ENCODE results near the gene ENTPD8. TPM values are rescaled to one million over a fixed set of nuclear protein-coding genes. Genes with fewer than 3 reads are reported as not detected.

The ENTPD8 gene
- total RNA-seq, 1 experiment from 2014 or later, result 0.77 TPM

DNA sequence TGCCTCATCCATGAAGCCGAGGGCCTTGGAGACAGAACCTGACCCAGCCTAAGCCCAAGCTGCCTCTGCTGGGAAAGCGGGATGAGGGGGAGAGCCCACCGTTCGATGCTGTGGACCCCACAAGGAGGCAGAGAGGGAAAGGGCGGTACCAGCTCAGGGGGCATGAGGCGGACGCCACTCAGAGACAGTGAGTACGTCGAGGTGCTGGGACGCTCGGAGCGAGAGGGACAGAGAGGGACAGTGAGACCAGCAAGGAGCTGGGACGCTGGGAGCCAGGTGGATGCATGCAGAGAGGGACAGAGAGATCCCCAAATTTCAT is 51.8 kb downstream of the ENTPD8 start:
- Histone ChIP-seq H3K4me2 (ENCODE audit: insufficient read depth, insufficient read length, low read length) (no peak overlapping the region), H3K23me2 (ENCODE audit: insufficient read length, low read depth, low read length, poor library complexity, severe bottlenecking) (no peaks in the 10 kb centered on the region), H3K4me1 (ENCODE audit: insufficient read depth, low read length) (no peaks in the 10 kb centered on the region), H2BK20ac (ENCODE audit: low read depth, low read length, poor library complexity, severe bottlenecking) (no peak overlapping the region), H3K27me3 (ENCODE audit: insufficient read depth, low read length) (no peaks in the 10 kb centered on the region), H3K27ac (ENCODE audit: insufficient read length, low read depth, low read length) (no peak overlapping the region), H3K18ac (ENCODE audit: insufficient read length, low read depth, low read length) (no peak overlapping the region), H3K9me3 (ENCODE audit: control insufficient read depth, low read depth, low read length) (no peaks in the 10 kb centered on the region), H3T11ph (ENCODE audit: low read length) (no peak overlapping the region), H2AFZ (ENCODE audit: low read length) (no peak overlapping the region), H3K9ac (ENCODE audit: extremely low read depth, insufficient read length, low read length) (no peak overlapping the region), H3K79me1 (ENCODE audit: insufficient read depth, low read depth, low read length, poor library complexity, severe bottlenecking) (no peaks in the 10 kb centered on the region), H2BK120ac (ENCODE audit: low read depth, low read length, poor library complexity, severe bottlenecking) (no peak overlapping the region), H4K5ac (ENCODE audit: insufficient read length, low read depth, low read length) (no peak overlapping the region), H3K4ac (ENCODE audit: low read depth, low read length) (no peak overlapping the region), H4K20me1 (ENCODE audit: control insufficient read depth, insufficient read depth, insufficient read length) (no peaks in the 10 kb centered on the region), H3K23ac (ENCODE audit: insufficient read length, low read depth, low read length) (no peak overlapping the region), H2BK15ac (ENCODE audit: low read depth, low read length) (no peak overlapping the region), H3K14ac (ENCODE audit: insufficient read depth, low read length) (no peak overlapping the region), H2BK12ac (ENCODE audit: insufficient read length, low read depth, low read length) (no peak overlapping the region), H2BK5ac (ENCODE audit: insufficient read length, low read length) (no peak overlapping the region), H3K79me2 (ENCODE audit: insufficient read depth, low read length) (no peaks in the 10 kb centered on the region), H4K91ac (ENCODE audit: insufficient read length, low read depth, low read length) (no peak overlapping the region), H4K8ac (replicated peaks; ENCODE audit: insufficient read length, low read depth, low read length) (no peak overlapping the region), H3K56ac (ENCODE audit: insufficient read length, low read depth, low read length) (no peak overlapping the region), H2AK5ac (ENCODE audit: insufficient read length, low read length) (no peak overlapping the region)
- Mint-ChIP-seq H3K4me3 (no peak overlapping the region), H3K27me3 (ENCODE audit: low read depth) (no peaks in the 10 kb centered on the region), H3K9me3 (no peaks in the 10 kb centered on the region), H3K4me1 (no peaks in the 10 kb centered on the region), H3K36me3 (ENCODE audit: insufficient read depth in 1 of 3, low read depth in 3 of 3) (peaks cover 0 to 7% (median 3%) of the 10 kb centered on the region in 3 experiments; a peak in 4 of 7 replicates), H3K27ac (peak overlapping the region in 1 of 3 experiments; percentile 92; a peak in 1 of 7 replicates)
- no CpG with 5 or more reads among the region's 13 CpGs for WGBS (ENCODE audit: extremely low coverage, insufficient read length, low lambda C conversion rate)
- no peak for TF ChIP-seq CTCF (conservative IDR thresholded peaks at IDR 0.05)
- no peak for DNase-seq

All from H9 (cell line).